IMR-90 (cell line): ENCODE measurements around the gene PSEN1. TPM values are rescaled to one million over a fixed set of nuclear protein-coding genes. Genes with fewer than 3 reads are reported as not detected.

Experiments
- ATAC-seq: fragments of 200-7000 bp; cut with Tn5 transposase; 2 replicates; pipeline ENCODE4 v1.9.1; 2020; ENCODE audit warnings: low read depth, mild to moderate bottlenecking, moderate library complexity
- BruUV-seq: library from RNA; stranded (reverse); fragments of 400-500 nt; replicated peaks from 2 replicates; lab custom pipeline; 2021; lab: Mats Ljungman, UMichigan
- CTCF ChIA-PET: fragments of 300-600 bp; formaldehyde crosslinking; extraction: SDS; loops from one replicate; lab custom pipeline; 2021; ENCODE audit warnings: antibody characterized with exemption; lab: Yijun Ruan, JAX
- POLR2A ChIA-PET: fragments of 300-600 bp; sonication (Branson Sonifier 250); formaldehyde crosslinking; loops from one replicate; lab custom pipeline; 2022; ENCODE audit warnings: antibody characterized with exemption; ENCODE audit not compliant: unreplicated experiment; lab: Charles Lee
- DNase-seq: peaks from one replicate; pipeline ENCODE4 v3.0.0; 2013
- H2AFZ ChIP-seq: replicated peaks from 2 replicates; pipeline ENCODE3; 2013; ENCODE audit warnings: low read length, mild to moderate bottlenecking; ENCODE audit not compliant: poor library complexity
- H2AK5ac ChIP-seq: 2 replicates; pipeline ENCODE4 v1.6.1; 2013; ENCODE audit warnings: low read depth, low read length, inconsistent platforms
- H2AK9ac ChIP-seq: replicated peaks from 2 replicates; pipeline ENCODE3; 2013; ENCODE audit warnings: mild to moderate bottlenecking, low read depth, low read length, moderate library complexity; ENCODE audit not compliant: poor library complexity
- H2BK120ac ChIP-seq: 2 replicates; pipeline ENCODE4 v1.6.1; 2013; ENCODE audit warnings: low read depth, low read length, inconsistent platforms
- H2BK15ac ChIP-seq: 3 replicates; pipeline ENCODE4 v1.6.1; 2013; ENCODE audit warnings: low read depth, low read length, inconsistent platforms
- H2BK20ac ChIP-seq: 2 replicates; pipeline ENCODE4 v1.6.1; 2013; ENCODE audit warnings: low read depth, mild to moderate bottlenecking, inconsistent platforms, low read length, moderate library complexity
- H2BK5ac ChIP-seq: 2 replicates; pipeline ENCODE4 v1.6.1; 2013; ENCODE audit warnings: mild to moderate bottlenecking, low read depth, low read length, inconsistent platforms; ENCODE audit not compliant: poor library complexity, severe bottlenecking
- H3K14ac ChIP-seq: replicated peaks from 2 replicates; pipeline ENCODE4 v1.6.1; 2013; ENCODE audit warnings: low read depth, low read length, inconsistent platforms
- H3K18ac ChIP-seq: 2 replicates; pipeline ENCODE4 v1.6.1; 2013; ENCODE audit warnings: low read depth, low read length, control low read depth
- H3K23ac ChIP-seq: 2 replicates; pipeline ENCODE4 v1.6.1; 2013; ENCODE audit warnings: low read depth, low read length, inconsistent platforms
- H3K27ac ChIP-seq: 2 replicates; pipeline ENCODE4 v1.5.1; 2013; ENCODE audit warnings: mild to moderate bottlenecking, control low read depth, low read length; ENCODE audit not compliant: insufficient read depth
- H3K27me3 ChIP-seq: 2 replicates; pipeline ENCODE4 v1.6.1; 2013; ENCODE audit warnings: low read length; ENCODE audit not compliant: control insufficient read depth, insufficient read depth
- H3K36me3 ChIP-seq: 2 replicates; pipeline ENCODE4 v1.6.1; 2013; ENCODE audit warnings: low read length, mixed read lengths; ENCODE audit not compliant: control insufficient read depth, insufficient read depth
- H3K4ac ChIP-seq: 2 replicates; pipeline ENCODE4 v1.6.1; 2013; ENCODE audit warnings: low read depth, low read length, inconsistent platforms
- H3K4me1 ChIP-seq: 2 replicates; pipeline ENCODE4 v1.6.1; 2013; ENCODE audit warnings: low read length, mixed read lengths; ENCODE audit not compliant: control insufficient read depth, insufficient read depth
- H3K4me2 ChIP-seq: 2 replicates; pipeline ENCODE4 v1.6.1; 2013; ENCODE audit warnings: low read depth, mild to moderate bottlenecking, control low read depth, low read length, moderate library complexity
- H3K4me3 ChIP-seq: 2 replicates; pipeline ENCODE4 v1.5.1; 2013; ENCODE audit warnings: low read depth, mild to moderate bottlenecking, control low read depth, low read length, moderate library complexity; ENCODE audit not compliant: insufficient read depth
- H3K56ac ChIP-seq: 2 replicates; pipeline ENCODE4 v1.6.1; 2013; ENCODE audit warnings: low read length, inconsistent platforms; ENCODE audit not compliant: insufficient read depth; ENCODE audit errors: extremely low read depth
- H3K79me1 ChIP-seq, 2 experiments: 2 replicates each; pipeline ENCODE4 v1.6.1; 2013; ENCODE audit warnings: low read length in 2 of 2, inconsistent platforms in 1 of 2, low read depth in 1 of 2
- H3K9ac ChIP-seq: 2 replicates; pipeline ENCODE4 v1.6.1; 2013; ENCODE audit warnings: low read depth, low read length, control low read depth
- H3K9me1 ChIP-seq: 2 replicates; pipeline ENCODE4 v1.6.1; 2013; ENCODE audit warnings: low read length, inconsistent platforms; ENCODE audit not compliant: insufficient read depth
- H3K9me3 ChIP-seq: 2 replicates; pipeline ENCODE4 v1.6.1; 2013; ENCODE audit warnings: low read length; ENCODE audit not compliant: control insufficient read depth, insufficient read depth
- H4K20me1 ChIP-seq: 2 replicates; pipeline ENCODE4 v1.6.1; 2013; ENCODE audit warnings: low read length, inconsistent platforms; ENCODE audit not compliant: insufficient read depth
- H4K5ac ChIP-seq: 2 replicates; pipeline ENCODE4 v1.6.1; 2013; ENCODE audit warnings: mild to moderate bottlenecking, low read depth, low read length, control low read depth
- H4K8ac ChIP-seq, 2 experiments: 2 replicates each; pipeline ENCODE4 v1.6.1; 2013; ENCODE audit warnings: low read depth in 2 of 2, low read length in 2 of 2, control low read depth in 1 of 2, inconsistent platforms in 1 of 2
- H4K91ac ChIP-seq: 2 replicates; pipeline ENCODE4 v1.6.1; 2013; ENCODE audit warnings: low read depth, low read length, inconsistent platforms; ENCODE audit not compliant: insufficient read depth
- BHLHE40 ChIP-seq: fragments of 150-350 bp; IDR thresholded peaks from 2 replicates; pipeline ENCODE4 v1.6.1; 2016; ENCODE audit warnings: mild to moderate bottlenecking, low read depth, low read length
- CHD1 ChIP-seq: IDR thresholded peaks from 2 replicates; pipeline ENCODE4 v1.6.1; 2012; ENCODE audit warnings: low read depth, low read length, improper control_type of control experiment
- CTCF ChIP-seq: conservative IDR thresholded peaks from 2 replicates; pipeline ENCODE4 v1.5.1; 2012; ENCODE audit warnings: mild to moderate bottlenecking, low read depth, low read length, improper control_type of control experiment
- ELK1 ChIP-seq: fragments of 150-350 bp; IDR thresholded peaks from 2 replicates; pipeline ENCODE4 v1.6.1; 2016; ENCODE audit warnings: low read depth, mild to moderate bottlenecking, low read length, moderate library complexity, borderline replicate concordance
- FOS ChIP-seq: fragments of 150-350 bp; IDR thresholded peaks from 2 replicates; pipeline ENCODE4 v1.6.1; 2016; ENCODE audit warnings: low read depth, low read length
- MAFK ChIP-seq: IDR thresholded peaks from 2 replicates; pipeline ENCODE4 v1.6.1; 2012; ENCODE audit warnings: low read depth, low read length, improper control_type of control experiment
- MAZ ChIP-seq: IDR thresholded peaks from 2 replicates; pipeline ENCODE4 v1.6.1; 2012; ENCODE audit warnings: low read depth, mild to moderate bottlenecking, low read length, improper control_type of control experiment, moderate library complexity, borderline replicate concordance
- MXI1 ChIP-seq: IDR thresholded peaks from 2 replicates; pipeline ENCODE4 v1.6.1; 2012; ENCODE audit warnings: low read depth, mild to moderate bottlenecking, low read length, moderate library complexity, borderline replicate concordance
- POLR2A ChIP-seq: IDR thresholded peaks from 2 replicates; pipeline ENCODE4 v1.6.1; 2012; ENCODE audit warnings: mild to moderate bottlenecking, low read depth, low read length
- RCOR1 ChIP-seq: IDR thresholded peaks from 2 replicates; pipeline ENCODE4 v1.6.1; 2012; ENCODE audit warnings: mild to moderate bottlenecking, low read length, improper control_type of control experiment; ENCODE audit not compliant: insufficient replicate concordance
- RFX5 ChIP-seq: IDR thresholded peaks from 2 replicates; pipeline ENCODE4 v1.8.0; 2012; ENCODE audit warnings: low read depth, mild to moderate bottlenecking, low read length, moderate library complexity
- SMC3 ChIP-seq: fragments of 150-350 bp; IDR thresholded peaks from 2 replicates; pipeline ENCODE4 v1.6.1; 2016; ENCODE audit warnings: low read depth, mild to moderate bottlenecking, antibody characterized with exemption, low read length, moderate library complexity
- USF2 ChIP-seq: fragments of 150-350 bp; IDR thresholded peaks from 2 replicates; pipeline ENCODE4 v1.6.1; 2017; ENCODE audit warnings: mild to moderate bottlenecking, antibody characterized with exemption, low read length, low read depth
- WGBS, 2 experiments: methylation state at CpG; one replicate each; pipeline versions ENCODE4 v1.1.5 to v1.1.7; 2013; ENCODE audit warnings: missing lambda C conversion rate in 2 of 2; ENCODE audit not compliant: insufficient read length in 1 of 2; ENCODE audit errors: extremely low coverage in 2 of 2; 5-methylcytosine and 5-hydroxymethylcytosine counted together
- dilution Hi-C: fragments of 300-500 bp; cut with HindIII; formaldehyde crosslinking; loops from one replicate; pipeline ENCODE4 v1.14.3; 2018; ENCODE audit warnings: low sequenced_read_pairs; ENCODE audit not compliant: unreplicated experiment
- in situ Hi-C: fragments of 300-500 bp; cut with MboI; formaldehyde crosslinking; loops from 3 replicates; pipeline ENCODE4 v1.14.3; 2019; ENCODE audit warnings: low sequenced_read_pairs, inconsistent platforms, mixed read lengths
- intact Hi-C: fragments of 100-400 bp; cut with micrococcal nuclease; formaldehyde crosslinking; loops from 2 replicates; pipeline ENCODE4 v1.10.0; 2022
- polyA plus RNA-seq, 3 experiments: library from polyadenylated mRNA; depleted of rRNA; stranded (reverse); fragments of >200 nt; gene quantifications; 2 replicates each; pipeline ENCODE4 v1.2.3, GENCODE V29; 2012; ENCODE audit warnings: low replicate concordance in 1 of 3
- total RNA-seq: library from RNA; depleted of rRNA; stranded (reverse); fragments of >200 nt; gene quantifications from 2 replicates; pipeline ENCODE4 v1.2.3, GENCODE V29; 2012

Gene PSEN1
- total and polyA plus RNA-seq, 2 of the 4 experiments (the other 2 are of a cell fraction): 14.8 to 62.7 TPM

- no peak overlapping the region for H3K56ac ChIP-seq
- no peaks in the 10 kb centered on the region for H3K27me3 ChIP-seq
- no peak for ATAC-seq
- no peak overlapping the region for H2BK5ac ChIP-seq
- H3K9ac ChIP-seq: no peak overlapping the region
- H3K27ac ChIP-seq: no peak overlapping the region
- H3K14ac ChIP-seq: no peak overlapping the region
- TF ChIP-seq FOS (no peak), SMC3 (no peak), BHLHE40 (no peak), MAZ (no peak), RCOR1 (no peak), RFX5 (no peak), CHD1 (no peak), CTCF (no peak), POLR2A (no peak), MAFK (no peak), MXI1 (no peak), ELK1 (no peak), USF2 (no peak)
- H3K4me3 ChIP-seq: no peak overlapping the region
- no CpG with 5 or more reads among the region's 3 CpGs for WGBS, 2 experiments
- peaks cover 5% of the 10 kb centered on the region for H3K36me3 ChIP-seq
- no peak overlapping the region for H3K18ac ChIP-seq
- no peak overlapping the region for H4K8ac ChIP-seq
- H3K23ac ChIP-seq: no peak overlapping the region
- H4K5ac ChIP-seq: no peak overlapping the region
- no peak for DNase-seq
- POLR2A ChIA-PET: no interaction called here
- H4K20me1 ChIP-seq: peaks cover 61% of the 10 kb centered on the region
- H3K4me1 ChIP-seq: peaks cover 14% of the 10 kb centered on the region
- intact Hi-C loops (no loop called here), in situ Hi-C loops (no loop called here), dilution Hi-C loops (no loop called here)
- no peaks in the 10 kb centered on the region for H3K9me3 ChIP-seq
- CTCF ChIA-PET: no interaction called here
- peaks cover 20 to 74% of the 10 kb centered on the region in 2 experiments for H3K79me1 ChIP-seq
- H2AK9ac ChIP-seq: no peak overlapping the region
- H2AFZ ChIP-seq: no peak overlapping the region
- H3K9me1 ChIP-seq: peaks cover 20% of the 10 kb centered on the region
- H2BK15ac ChIP-seq: no peak overlapping the region
- no peak overlapping the region; the same call in 1 of the 2 replicates for H2BK20ac ChIP-seq
- no peak overlapping the region for H2AK5ac ChIP-seq
- no peak overlapping the region for H2BK120ac ChIP-seq
- no peak overlapping the region for H4K91ac ChIP-seq
- no peak overlapping the region for H3K4me2 ChIP-seq
- no peak overlapping the region for H3K4ac ChIP-seq
- BruUV-seq: no TSS peak
Measured at GRCh38 chr14:73143617-73144016, 7.3 kb downstream of the PSEN1 start.
